Epithelial cell of prostate (primary cell): Measurements from ENCODE around the gene USP4.

ENCODE experiments used
- DNase-seq: peaks from one replicate; pipeline ENCODE4 v3.0.0-alpha.2; 2011; ENCODE audit warnings: low read depth, low spot score
- H3K27ac ChIP-seq: fragments of 450-650 bp; 2 replicates; pipeline ENCODE4 v1.5.1; 2017; ENCODE audit warnings: mild to moderate bottlenecking

Gene USP4

DNA sequence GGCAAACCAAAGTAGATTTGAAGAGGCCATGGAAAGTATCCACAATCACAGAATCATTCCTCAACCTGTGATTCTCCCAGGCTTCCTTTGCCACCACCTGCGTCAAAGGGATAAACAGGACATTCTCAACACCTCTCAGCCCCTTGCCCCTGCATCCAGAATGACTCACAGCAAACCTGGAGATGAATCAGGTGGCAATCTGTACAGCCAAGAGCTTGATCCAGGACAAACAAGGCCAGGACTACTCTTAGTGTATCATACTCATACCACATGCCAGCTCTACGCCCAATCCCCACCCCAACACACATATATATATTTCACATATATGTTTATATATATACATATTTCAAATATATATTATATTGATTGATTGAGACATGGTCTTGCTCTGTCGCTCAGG is 39.3 kb downstream of the USP4 start:
- no peak for DNase-seq
- no peak overlapping the region for H3K27ac ChIP-seq

DNA sequence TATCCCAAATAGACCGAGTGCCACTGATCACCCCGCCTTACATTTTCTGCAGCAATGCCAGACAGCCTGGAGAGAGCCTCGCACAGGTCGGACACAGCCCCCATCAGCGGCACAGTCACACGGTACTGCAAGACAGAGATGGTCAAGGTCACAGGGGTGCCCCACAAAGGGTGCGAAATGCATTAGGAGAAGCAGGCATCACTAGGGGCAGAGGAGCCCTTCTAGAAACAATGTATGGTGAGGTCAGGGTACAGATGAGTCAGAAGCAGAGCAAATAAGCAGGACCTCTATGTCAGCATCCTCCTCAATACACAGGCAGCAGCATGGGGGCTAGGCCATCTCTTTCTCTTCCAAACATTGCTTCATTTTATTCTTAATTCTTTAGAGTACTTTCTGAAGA is 41.3 kb downstream of the USP4 start:
- no peak for DNase-seq
- H3K27ac ChIP-seq, result no peak overlapping the region

DNA sequence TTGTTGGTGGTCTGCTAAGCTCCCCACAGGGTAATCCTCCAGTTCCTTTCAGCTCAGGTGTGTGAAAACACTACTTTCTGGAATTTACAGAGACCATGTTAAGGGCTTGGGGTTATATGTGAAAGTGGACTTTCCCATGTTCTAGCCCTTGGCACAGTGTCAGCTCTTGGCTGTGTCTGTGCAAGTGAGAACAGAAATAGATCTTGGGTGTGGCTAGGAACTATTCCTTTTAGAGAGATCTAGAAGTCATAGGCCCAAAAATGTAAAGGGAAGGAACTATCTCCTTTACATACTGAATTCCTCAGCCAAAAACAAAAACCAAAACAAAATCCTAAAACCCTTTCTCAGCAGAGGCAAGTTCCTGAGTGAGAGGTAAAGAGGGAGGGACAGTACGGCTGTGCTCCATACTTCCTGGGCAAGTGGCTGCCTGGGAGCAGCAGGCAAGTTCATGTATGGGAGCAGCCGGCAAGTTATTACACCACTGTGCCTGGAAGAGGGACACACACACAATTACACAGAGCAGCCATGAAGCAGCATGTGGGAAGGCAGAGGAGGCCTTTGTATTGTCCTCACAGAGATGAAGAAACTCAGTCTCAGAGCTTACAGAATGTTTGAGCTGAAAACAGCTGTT is 43.0 kb downstream of the USP4 start:
- peak overlapping the region; percentile 76 for H3K27ac ChIP-seq
- DNase-seq, result no peak

DNA sequence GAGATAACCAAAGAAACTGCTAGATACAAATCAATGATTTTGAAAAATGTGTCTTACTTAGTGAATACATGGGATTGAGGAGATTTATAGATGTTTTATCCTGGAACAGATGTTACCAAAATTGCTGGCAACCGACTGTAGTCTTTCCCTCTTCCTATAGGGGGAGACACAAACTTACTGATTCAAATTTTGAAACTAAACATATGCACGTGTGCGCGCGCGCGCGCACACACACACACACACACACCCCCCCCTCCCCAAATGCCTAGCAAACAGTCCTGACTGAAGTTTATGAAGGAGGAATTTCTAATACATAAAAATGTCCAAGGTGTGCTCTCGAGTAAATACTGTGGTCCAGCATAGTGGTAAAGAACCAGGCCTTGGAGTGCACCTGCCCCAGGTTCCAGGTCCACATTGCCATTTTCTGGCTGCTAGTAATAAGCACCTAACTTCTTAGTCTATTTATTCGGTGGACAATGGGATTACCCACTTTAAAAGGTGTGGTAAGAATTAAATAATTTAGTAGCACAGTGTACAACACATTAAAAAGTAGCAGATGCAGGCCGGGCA is 44.3 kb downstream of the USP4 start:
- no peak overlapping the region for H3K27ac ChIP-seq
- DNase-seq, result no peak

DNA sequence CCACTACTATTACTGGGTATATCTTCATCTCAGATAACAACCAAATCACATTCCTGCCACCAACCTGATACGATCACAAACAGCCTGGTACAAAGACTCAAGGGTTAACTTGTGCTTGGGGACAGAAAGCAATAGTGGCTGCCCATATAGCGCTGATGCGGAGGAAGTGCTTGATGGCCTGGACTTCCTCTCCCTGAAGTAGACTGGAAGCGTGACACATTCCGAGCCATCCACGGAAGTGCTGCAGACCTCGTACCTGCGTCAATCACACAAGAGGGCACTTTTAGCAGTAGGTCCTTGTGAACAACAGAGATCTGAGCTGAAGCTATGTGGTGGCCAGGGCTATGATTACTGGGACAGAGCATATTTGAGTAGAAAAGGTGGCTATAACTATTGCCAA is 45.5 kb downstream of the USP4 start:
- no peak for DNase-seq
- H3K27ac ChIP-seq, result no peak overlapping the region

DNA sequence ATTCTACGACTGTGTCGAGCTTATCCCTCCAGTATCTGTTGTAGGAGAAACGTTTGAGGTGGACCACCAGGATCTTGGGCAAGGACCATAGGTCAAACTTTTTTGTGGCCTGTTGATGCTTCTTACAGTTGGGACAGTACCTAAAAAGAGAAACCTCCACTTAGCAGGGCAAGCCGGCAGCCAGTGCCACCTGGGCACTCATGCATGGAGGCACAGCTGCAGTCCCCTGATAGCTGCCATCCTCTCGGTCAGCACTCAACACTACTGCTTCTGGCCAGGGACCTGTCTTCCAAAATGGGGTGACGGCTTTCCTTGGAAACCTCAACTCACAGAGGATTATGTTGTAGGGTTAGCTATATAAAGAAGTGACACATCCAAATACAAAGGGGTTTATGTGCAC is 55.9 kb downstream of the USP4 start:
- H3K27ac ChIP-seq, result no peak overlapping the region
- no peak for DNase-seq

DNA sequence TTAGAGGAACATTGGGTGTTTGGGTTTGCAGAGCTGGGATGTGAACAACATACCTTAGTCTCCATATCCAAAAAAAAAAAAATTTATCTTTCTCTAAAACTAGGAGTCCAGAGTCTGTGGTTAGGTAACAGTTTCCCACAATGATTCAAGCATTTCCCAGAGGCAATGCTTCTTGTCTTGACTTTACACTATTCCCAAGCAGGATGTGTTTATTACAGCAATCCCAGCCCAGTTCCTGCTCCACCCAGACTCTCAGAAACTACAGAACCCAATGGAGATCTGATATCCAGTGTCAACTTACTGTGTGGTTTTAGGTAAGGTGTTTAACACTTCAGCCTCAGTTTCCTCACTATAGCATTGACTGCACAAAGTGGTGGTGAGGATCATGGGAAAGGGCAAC is 60.5 kb downstream of the USP4 start:
- no peak for DNase-seq
- peak overlapping the region; percentile 61 for H3K27ac ChIP-seq

DNA sequence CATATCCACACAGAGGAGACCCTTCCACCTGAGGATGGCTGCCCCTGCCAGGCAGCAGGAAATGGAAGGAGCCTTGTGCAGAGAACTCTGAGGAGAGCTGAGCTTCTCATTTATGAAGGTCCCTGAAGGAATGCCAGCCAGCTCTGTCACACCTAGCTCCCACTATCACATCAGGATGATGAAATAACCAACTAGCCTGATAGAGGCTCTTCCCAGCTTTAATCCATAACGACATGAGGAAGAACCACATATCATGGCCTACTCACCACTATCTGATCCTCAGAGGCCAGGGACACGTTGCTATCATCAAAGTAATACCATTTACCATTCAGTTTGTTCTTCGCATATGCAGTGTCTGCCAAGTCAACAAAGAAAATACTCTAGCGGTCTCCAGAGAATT is 61.3 kb downstream of the USP4 start:
- no peak for DNase-seq

DNA sequence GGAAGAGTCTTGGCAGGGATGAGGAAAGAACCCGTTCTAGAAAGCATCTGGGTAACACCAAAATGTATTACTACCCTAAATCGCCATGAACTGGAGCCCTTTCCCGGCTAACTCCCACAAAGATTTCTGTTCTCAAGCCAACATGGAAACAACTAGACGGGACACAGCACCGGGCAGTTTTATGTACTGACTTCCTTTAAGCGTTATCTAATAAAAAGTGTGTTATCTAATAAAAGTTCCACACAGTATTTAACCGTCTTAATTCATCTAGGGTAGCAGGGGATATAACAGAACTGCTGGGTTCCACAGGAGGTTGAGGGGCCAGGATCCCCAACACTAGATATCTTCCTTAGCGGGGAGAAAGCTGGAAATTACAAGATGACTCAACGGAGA is 62.5 kb downstream of the USP4 start:
- peak overlapping the region; percentile 61 for H3K27ac ChIP-seq
- DNase-seq, result no peak

More for the DNA sequence above, 61.3 kb downstream of the USP4 start:
- peak overlapping the region; percentile 61 for H3K27ac ChIP-seq

DNA sequence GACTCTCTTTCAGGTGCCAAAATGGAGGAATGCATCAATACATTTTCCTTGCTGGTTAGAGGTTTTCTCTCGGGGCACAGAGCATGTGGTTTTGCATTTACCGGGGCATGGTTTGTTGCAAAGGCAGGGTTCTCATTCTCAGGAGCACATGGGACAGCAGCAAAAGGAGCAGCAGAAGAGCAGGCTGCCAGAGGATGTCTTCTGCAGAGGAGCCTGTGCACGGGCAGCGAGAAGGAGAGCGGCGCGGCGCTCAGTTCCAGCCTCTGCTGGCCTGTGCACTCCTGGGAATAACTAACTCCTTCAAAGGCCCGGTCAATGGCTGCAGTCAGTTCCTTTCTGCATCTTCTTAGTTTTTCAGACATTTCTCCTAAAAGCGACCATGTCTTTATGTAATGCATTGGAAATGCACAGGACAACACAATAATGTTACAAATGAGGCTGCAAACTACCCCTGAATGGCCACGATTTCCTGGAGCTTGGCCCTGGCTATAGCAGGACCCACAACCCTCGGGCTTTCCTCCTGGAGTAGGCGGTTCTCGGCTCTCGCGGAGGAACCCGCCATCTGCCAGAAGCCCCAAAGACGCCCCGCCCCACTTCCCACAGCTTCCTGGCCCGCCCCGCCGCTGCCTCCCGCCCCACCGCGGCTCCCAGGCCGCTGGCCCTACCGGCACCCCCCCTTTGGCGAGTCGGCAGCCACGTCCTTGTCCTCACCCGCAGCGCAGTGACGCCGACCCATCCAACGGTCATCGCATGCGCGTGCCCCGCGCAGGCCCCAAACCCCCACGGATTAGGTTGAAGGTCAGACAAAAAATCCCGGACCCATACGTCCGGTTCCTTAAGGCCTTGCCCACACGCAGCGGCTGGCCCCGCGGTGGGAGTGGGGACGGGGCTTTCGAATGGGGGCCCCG is 63.1 kb downstream of the USP4 start, which contains the start of gene C3orf62:
Gene C3orf62 (minus strand): TSS at position 758 of the 908 bp plus-strand sequence. CDS start 360 bp downstream, at position 398.
- H3K27ac ChIP-seq, result peak within 1 kb of the TSS; percentile 61
- no peak for DNase-seq

DNA sequence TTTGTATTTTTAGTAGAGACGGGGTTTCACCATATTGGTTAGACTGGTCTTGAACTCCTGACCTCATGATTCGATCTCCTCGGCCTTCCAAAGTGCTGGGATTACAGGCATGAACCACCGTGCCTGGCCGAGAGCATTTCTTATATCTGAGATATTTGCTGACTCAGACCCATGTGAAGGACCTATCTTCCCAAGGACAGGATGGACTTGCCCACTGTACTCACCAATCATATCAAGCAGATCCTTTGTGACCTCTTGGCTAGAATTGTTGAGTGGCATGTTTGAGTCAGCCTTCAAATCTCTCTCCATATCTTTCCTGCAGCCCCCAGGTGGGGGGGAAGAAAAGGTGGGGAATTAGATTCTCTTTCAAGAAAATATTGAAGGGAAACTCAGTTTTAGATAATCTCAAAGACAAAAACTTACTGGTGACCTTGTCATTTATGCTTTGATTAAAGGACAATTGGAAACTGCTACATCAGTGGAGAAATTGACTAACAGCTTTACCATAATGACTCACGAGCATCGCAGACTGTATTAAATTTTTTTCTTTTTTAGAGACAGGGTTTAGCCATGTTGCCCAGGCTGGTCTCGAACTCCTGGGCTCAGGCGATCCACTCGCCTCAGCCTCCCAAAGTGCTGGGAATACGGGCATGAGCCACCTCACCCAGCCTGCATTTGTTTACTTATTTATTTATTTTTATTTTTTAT is 65.9 kb downstream of the USP4 start:
- DNase-seq, result no peak
- H3K27ac ChIP-seq, result no peak overlapping the region

DNA sequence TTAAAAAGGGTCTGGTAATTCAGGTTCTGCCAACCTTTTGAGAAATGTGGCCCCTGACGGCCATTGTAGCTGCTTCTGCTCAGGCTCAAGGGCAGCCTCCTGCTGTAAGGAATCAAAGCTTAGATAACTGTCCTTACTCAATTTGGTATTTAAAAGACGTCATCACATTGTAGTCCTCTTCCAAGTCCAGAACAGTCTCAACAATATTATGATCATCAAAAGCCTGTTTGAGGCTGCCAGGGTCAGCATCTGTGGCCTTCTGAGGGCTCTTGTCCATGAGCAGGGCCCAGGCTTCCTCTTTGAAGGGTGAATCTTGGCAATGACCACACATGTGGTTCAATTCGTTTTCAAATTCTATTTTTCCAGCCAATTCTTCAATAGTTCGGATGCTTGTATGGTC is 68.8 kb downstream of the USP4 start:
- no peak overlapping the region for H3K27ac ChIP-seq

DNA sequence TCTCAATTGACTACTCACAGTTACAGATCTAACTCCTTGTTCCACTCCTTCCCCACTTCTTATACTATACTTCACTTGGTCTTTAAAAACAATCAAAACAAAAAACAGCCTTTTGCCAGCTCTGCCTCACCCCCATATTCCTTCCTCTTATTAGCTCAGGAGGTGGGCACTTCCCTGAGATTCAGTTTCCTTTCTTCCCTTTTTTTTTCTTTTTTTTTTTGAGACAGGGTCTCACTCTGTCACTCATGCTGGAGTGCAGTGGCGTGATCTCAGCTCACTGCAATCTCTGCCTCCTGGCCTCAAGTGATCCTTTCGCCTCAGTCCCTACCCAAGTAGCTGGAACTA is 69.7 kb downstream of the USP4 start:
- H3K27ac ChIP-seq, result no peak overlapping the region
- no peak for DNase-seq

More for the DNA sequence above, 68.8 kb downstream of the USP4 start:
- DNase-seq, result no peak

DNA sequence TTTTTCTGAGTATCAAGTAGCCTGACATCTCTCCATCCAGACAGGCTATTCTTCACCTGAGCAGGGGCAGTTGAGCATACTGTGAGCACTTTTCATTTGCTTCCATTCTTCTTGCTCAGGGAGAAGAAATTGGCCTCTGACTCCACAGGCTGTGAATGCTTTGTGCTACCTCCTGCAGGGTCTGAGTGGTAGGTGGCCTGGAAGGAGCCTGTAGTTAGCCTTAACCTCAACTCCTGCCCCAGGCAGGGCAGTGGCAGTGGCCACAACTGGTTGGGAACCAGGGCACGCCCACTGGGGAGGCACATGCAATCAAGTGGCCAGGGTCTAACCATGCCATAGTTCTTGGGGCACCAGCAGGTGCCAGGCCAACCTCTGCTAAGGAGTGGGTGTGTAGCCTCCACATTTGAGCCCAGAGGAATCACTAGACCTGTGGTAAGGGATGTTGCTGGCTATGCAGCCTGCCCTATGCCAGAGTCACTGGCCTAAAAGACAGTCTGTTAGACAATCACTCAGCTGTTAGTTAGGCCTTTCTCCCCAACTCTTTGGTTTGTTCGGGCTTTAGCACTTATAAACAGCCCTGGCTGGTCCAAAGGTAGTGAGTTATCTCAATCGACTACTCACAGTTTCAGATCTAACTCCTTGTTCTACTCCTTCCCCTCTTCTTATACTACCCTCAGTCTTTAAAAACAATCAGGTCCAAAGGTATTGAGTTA is 70.3 kb downstream of the USP4 start:
- no peak for DNase-seq
- H3K27ac ChIP-seq, result no peak overlapping the region

DNA sequence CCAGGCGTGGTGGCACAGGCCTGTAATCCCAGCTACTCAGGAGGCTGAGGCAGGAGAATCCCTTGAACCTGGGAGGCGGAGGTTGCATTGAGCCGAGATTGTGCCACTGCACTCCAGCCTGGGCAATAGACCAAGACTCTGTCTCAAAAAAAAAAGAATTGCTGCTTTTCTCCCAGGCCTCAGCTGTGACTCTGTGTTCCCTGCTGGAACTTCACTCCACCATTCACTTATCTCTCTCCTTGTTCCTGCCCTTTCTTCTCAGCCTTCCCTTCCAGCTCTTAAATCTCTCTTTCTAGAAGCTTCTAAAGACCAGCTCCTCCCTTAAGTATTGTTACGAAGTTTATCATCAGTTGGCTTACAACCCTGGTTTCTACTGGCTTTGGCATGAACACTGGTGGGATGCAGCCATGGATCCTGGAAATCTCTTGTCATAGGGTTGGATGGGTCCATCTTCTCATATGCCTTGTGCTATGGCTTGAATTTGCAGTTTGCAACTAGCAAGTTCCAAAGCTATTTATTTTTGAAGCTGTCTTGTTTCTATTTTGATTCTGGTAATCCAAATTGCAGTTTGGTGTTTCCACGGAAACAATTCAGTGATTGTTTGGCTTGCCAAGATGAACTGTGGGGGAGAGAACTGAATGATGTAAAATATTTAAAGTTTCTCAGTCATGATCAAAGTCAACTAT is 73.3 kb downstream of the USP4 start:
- no peak overlapping the region for H3K27ac ChIP-seq

DNA sequence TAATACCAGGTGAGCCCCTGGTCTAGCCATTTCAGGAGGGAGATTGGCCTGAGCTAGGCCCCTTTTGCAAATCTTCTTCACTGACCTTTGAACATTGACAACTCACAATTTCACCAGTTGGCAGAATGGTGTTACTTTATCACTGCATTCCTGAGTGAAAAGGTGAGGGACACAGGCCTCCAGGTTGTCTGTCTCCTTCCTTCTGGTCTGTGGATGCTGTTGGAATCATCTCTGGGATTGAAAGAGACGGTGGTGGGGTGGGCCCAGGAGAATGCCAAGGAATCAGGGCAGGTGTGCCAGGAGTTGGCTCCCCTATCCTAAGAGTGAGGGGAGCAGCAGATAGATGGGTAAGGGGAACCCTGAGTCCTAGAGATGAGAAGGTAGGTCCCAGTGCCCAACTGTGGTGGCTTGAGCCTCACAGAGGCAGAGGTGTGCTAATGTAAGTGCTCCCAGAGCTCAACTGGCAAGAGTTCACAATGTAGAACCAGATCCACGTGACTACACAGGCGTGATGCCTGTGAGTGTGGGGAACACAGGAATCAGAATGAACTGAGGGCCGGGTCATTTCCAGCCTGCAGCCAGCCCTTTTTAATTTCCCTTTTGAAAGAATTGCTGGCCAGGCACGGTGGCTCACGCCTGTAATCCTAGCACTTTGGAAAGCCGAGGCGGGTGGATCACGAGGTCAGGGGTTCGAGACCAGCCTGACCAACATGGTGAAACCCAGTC is 74.0 kb downstream of the USP4 start:
- H3K27ac ChIP-seq, result no peak overlapping the region
- no peak for DNase-seq

More for the DNA sequence above, 73.3 kb downstream of the USP4 start:
- no peak for DNase-seq

DNA sequence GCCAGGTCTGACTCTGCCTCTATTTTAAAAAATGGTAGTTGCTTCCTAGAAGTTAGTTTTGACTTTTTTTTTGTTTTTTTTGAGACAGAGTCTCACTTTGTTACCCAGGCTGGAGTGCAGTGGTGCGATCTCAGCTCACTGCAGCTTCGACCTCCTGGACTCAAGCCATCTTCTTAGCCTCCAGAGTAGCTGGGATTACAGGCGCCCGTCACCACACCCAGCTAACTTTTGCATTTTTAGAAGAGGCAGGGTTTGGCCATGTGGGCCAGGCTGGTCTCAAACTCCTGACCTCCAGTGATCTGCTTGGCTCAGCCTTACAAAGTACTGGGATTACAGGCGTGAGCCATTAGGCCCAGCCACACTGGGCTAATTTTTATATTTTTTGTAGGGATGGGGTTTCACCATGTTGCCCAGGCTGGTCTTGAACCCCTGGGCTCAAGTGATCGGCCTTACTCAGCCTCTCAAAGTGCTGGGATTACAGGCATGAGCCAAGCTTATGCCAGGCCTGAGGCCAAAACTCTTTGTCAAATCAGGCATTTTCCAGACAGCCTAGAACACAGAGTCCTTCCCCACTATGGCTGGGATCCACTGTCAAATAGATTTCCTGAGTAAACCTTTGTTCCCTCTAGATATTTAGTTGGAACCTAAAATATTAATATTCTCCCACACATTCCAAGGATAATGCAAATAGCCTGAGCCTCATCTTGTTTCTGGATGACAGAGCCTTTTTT is 76.5 kb downstream of the USP4 start:
- no peak overlapping the region for H3K27ac ChIP-seq
- DNase-seq, result no peak

DNA sequence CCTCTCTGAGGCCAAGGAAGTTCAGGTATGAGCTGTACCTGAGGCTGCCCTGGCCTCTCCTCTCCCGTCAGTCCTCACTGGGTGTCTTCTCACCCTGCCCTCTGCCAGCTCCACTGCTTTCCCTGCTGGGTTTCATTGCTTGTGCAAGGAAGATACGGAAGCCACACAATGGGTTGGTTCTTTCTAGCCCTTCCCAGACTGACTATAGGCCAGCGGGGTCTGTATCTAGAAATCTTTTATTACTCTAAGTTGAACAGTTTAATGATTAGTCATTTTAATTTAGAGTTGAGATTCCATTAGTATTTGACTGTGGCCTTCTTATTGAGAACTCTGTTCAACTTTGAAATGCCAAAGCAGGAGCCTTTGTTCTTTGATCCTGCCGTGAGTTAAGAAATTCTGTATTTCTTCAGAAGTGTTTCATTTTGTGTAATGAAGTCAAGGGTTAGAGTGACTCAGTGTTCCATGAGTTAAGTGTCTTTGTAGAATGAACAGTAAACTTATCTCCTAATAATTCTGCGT is 79.0 kb downstream of the USP4 start:
- DNase-seq, result no peak
- H3K27ac ChIP-seq, result no peak overlapping the region
